HG03196 (cell line): ENCODE results near the gene ZNF780B.

Experiments used
- ATAC-seq: cut with Tn5 transposase; IDR thresholded peaks from one replicate; pipeline ENCODE4 v1.9.1; 2021; ENCODE audit not compliant: unreplicated experiment

The ZNF780B gene

GRCh38 chr19:40055832-40056504 is at the start of gene ZNF780B:
Gene ZNF780B, minus strand, starts transcription at chr19:40056231. Its CDS starts 5,899 bp downstream, at chr19:40050332.
- ATAC-seq = peak; percentile 74

- ATAC-seq = no peak
Measured at GRCh38 chr19:40104754-40105153, 48.7 kb upstream of the ZNF780B start.

- ATAC-seq = no peak
Measured at GRCh38 chr19:40103600-40103999, 47.6 kb upstream of the ZNF780B start.

- no peak for ATAC-seq
Measured at GRCh38 chr19:40101813-40102212, 45.8 kb upstream of the ZNF780B start.

GRCh38 chr19:40093416-40093815 is 37.4 kb upstream of the ZNF780B start:
- ATAC-seq = no peak

- ATAC-seq = peak; percentile 5
Measured at GRCh38 chr19:40091205-40092129, 35.4 kb upstream of the ZNF780B start.

GRCh38 chr19:40090241-40091204 is 34.5 kb upstream of the ZNF780B start, which contains the start of gene ZNF780A:
Gene ZNF780A, minus strand, starts transcription at chr19:40090943. Its CDS starts 6,190 bp downstream, at chr19:40084753.
- ATAC-seq = peak; percentile 66

GRCh38 chr19:40089462-40089861 is 33.4 kb upstream of the ZNF780B start:
- no peak for ATAC-seq

GRCh38 chr19:40088299-40089047 is 32.4 kb upstream of the ZNF780B start:
- ATAC-seq = no peak

GRCh38 chr19:40084948-40085347 is 28.9 kb upstream of the ZNF780B start:
- ATAC-seq = no peak

- no peak for ATAC-seq
Measured at GRCh38 chr19:40081411-40081810, 25.4 kb upstream of the ZNF780B start.

GRCh38 chr19:40080289-40080688 is 24.3 kb upstream of the ZNF780B start:
- ATAC-seq = no peak

GRCh38 chr19:40078377-40078776 is 22.3 kb upstream of the ZNF780B start:
- no peak for ATAC-seq

GRCh38 chr19:40070058-40070457 is 14.0 kb upstream of the ZNF780B start:
- ATAC-seq = no peak

- no peak for ATAC-seq
Measured at GRCh38 chr19:40059624-40060023, 3.6 kb upstream of the ZNF780B start.

GRCh38 chr19:40057166-40057565 is 1.1 kb upstream of the ZNF780B start:
- no peak for ATAC-seq

GRCh38 chr19:40056505-40056904 is 474 bp upstream of the ZNF780B start:
- no peak for ATAC-seq

- ATAC-seq = no peak
Measured at GRCh38 chr19:40055049-40055448, 982 bp downstream of the ZNF780B start.

GRCh38 chr19:40054632-40055031 is 1.4 kb downstream of the ZNF780B start:
- no peak for ATAC-seq

GRCh38 chr19:40053491-40053890 is 2.5 kb downstream of the ZNF780B start:
- no peak for ATAC-seq
